AG09309 (cell line): ENCODE results near the gene AADACL4.

Source experiments
- DNase-seq: peaks from one replicate; pipeline ENCODE4 v3.0.0-alpha.2; 2010; ENCODE audit warnings: low read depth
- H3K4me3 ChIP-seq: 2 replicates; pipeline ENCODE4 v1.5.1; 2011; ENCODE audit warnings: mild to moderate bottlenecking, low read depth, low read length, moderate library complexity; ENCODE audit not compliant: control insufficient read depth
- TF ChIP-seq, protein P1 (sequence below): IDR thresholded peaks from 2 replicates; pipeline ENCODE4 v1.5.1; 2011; ENCODE audit warnings: mild to moderate bottlenecking, low read depth, low read length, inconsistent platforms; ENCODE audit not compliant: insufficient read depth, control insufficient read depth; ENCODE audit errors: missing control alignments

AADACL4 gene

DNA sequence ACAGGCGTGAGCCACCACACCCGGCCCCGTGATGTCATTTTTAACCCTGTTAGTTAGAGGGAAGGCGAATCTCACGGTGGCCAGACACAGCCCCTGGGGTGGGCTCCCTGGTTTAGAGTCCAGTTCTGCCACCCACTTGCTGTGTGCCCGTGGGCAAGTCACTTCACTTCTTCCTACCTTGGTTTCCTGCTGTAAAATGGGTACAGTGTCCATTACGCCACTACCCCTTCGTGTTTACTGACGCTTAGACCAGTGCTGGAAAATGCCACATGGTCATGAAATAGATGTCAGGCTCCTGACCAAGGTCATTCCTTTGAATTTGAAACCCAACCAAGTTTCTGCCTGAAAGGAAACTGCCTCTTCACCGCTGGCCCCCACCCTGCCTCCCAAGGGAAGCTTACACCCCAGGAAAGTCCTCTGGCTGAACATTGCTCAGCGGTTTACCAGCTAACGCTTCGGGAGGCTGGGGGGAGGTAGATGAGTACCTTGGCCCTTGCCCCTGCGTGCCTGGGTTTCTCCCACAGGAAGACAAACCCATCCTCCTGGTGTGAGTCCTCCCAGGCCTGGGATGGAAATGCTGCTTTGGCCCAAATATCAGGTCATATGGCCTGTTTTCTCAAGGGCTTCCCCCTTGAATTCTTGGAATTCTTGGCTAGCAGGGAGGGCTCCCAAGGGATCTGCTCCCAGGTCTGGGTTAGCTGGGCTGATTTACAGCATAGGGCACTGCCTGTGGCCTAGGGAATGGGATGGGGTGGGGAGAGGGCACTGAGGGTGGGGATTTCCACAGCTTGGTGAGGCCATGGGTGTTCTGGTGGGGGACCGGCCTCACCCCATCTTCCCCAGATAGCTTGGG, 7.6 kb upstream of the AADACL4 start:
- H3K4me3 ChIP-seq = no peak overlapping the region
- DNase-seq = no peak
- TF ChIP-seq, protein P1, sequence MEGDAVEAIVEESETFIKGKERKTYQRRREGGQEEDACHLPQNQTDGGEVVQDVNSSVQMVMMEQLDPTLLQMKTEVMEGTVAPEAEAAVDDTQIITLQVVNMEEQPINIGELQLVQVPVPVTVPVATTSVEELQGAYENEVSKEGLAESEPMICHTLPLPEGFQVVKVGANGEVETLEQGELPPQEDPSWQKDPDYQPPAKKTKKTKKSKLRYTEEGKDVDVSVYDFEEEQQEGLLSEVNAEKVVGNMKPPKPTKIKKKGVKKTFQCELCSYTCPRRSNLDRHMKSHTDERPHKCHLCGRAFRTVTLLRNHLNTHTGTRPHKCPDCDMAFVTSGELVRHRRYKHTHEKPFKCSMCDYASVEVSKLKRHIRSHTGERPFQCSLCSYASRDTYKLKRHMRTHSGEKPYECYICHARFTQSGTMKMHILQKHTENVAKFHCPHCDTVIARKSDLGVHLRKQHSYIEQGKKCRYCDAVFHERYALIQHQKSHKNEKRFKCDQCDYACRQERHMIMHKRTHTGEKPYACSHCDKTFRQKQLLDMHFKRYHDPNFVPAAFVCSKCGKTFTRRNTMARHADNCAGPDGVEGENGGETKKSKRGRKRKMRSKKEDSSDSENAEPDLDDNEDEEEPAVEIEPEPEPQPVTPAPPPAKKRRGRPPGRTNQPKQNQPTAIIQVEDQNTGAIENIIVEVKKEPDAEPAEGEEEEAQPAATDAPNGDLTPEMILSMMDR = no peak

DNA sequence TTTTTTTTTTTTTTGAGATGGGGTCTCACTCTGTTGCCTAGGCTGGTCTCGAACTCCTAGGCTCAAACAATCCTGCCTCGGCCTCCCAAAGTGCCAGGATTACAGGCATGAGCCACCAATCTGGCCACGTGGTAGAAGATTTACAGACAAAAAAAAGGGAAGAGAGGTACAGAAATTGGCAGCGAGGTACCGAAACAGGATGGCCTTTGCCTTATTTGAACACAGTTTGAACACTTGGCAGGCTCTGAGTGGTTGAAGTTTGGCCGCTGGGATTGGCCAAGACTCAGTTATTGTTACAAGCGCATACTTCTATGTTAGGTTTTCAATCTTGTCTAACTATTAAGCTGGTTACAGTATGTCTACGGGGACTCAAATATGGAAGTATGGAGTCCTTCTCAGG, 6.2 kb upstream of the AADACL4 start:
- DNase-seq = no peak
- TF ChIP-seq, protein P1 = no peak
- no peak overlapping the region for H3K4me3 ChIP-seq

DNA sequence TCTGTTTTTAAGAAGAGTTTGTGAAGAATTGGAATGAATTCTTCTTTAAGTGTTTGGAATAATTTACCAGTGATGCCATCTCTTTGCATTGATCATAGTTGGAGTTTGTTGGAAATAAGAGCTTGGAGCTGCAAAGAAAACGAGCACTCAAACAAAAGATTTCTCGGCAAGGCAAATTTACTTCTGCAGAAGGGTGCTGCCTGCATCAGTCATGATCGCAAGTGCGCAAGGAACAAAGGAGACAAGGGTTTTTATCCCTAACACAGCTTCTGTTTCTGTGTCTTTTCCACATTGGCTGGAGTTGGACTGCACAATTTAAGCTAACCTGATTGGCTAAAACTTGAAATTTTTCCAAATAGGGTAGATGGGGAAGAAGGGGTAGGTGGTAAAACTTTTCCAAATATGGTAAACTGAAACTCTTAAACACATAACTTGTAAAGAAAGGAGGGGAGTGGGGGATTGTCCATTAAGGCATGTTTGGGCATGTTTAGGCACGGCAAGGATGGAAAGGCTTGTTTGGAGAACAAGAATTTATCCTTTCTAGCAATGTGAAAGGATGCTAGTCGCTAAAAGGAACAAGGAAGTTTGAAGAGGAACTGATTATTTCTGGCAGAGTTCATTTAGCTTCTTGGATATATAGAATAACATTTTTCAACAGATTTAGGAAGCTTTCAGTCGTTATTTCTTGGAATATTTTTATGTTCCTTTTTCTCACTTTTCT, 3.5 kb upstream of the AADACL4 start:
- H3K4me3 ChIP-seq = no peak overlapping the region
- TF ChIP-seq, protein P1 = no peak
- DNase-seq = no peak

DNA sequence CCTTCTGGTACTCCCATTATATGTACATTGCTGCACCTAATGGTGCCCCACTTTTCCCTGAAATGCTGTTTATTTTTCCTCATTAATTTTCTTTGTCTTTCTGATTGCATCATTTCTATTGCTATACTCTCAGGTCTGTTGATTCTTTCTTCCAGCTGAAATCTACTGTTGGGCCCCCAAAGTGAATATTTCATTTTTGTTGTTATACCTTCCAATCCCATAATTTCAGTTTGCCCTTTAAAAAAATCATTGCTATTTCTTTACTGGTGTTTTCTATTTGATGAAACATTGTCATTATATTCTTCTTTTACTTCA, 3.0 kb upstream of the AADACL4 start:
- no peak overlapping the region for H3K4me3 ChIP-seq
- TF ChIP-seq, protein P1 = no peak
- DNase-seq = no peak

DNA sequence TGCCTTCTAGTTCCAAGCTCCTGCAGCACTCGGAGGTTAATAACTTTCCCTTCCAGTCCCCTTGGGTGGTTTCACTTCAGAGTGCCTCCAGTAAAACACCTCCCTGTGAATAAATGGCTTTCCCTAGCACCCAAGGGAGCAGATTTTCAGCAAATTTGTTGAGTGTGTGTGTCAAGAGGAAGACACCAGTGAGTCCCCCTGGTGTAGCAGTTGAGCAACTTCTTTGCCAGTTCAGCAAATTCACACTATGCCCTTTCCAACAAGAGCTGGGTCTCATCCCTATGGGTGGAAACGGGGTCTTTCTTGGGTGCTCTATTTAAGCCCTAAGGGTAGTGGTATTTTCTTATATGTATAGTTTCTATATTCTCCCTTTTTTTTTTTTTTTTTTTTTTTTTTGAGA, 806 bp upstream of the AADACL4 start:
- TF ChIP-seq, protein P1 = no peak
- DNase-seq = no peak
- H3K4me3 ChIP-seq = no peak overlapping the region

DNA sequence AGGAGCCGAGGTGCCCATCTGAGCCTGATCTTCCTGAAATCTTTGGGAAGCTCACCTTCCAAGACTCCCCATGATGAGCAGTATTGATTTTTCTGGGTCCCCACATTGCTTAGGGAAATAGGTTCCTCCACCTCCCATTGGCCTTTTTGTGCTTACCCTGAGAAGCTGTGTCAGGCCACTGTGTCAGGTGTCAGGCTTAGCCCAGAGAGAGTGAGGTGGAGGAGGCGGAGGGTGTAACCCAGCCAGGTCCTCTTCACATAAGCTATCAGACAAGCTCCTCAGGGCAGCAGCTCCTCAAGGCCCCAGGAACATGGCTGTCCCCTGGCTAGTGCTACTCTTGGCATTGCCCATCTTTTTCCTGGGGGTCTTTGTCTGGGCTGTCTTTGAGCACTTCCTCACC, 352 bp downstream of the AADACL4 start:
- TF ChIP-seq, protein P1 = no peak
- no peak for DNase-seq
- no peak overlapping the region for H3K4me3 ChIP-seq
